PC-9 (cell line): ENCODE data around the gene KATNIP. TPM values are rescaled to one million over a fixed set of nuclear protein-coding genes. Genes with fewer than 3 reads are reported as not detected.

Source experiments
- BruUV-seq: library from RNA; stranded (reverse); fragments of 400-500 nt; replicated peaks from 2 replicates; lab custom pipeline; 2021; lab: Mats Ljungman, UMichigan
- CTCF ChIA-PET: fragments of 300-600 bp; sonication (Branson Sonifier 250); formaldehyde crosslinking; loops from one replicate; lab custom pipeline; 2022; ENCODE audit warnings: antibody characterized with exemption; lab: Charles Lee
- POLR2A ChIA-PET: fragments of 300-600 bp; sonication (Branson Sonifier 250); formaldehyde crosslinking; loops from one replicate; lab custom pipeline; 2022; ENCODE audit warnings: antibody characterized with exemption; ENCODE audit not compliant: unreplicated experiment; lab: Charles Lee
- DNase-seq, 2 experiments: peaks; one replicate each; pipeline versions ENCODE4 v3.0.0 to v3.0.0-alpha.2; 2015 to 2022; ENCODE audit warnings: mixed read lengths in 1 of 2
- H2AFZ ChIP-seq: fragments of 200-600 bp; sonication (generic); 2 replicates; pipeline ENCODE4 v1.8.1; 2017; ENCODE audit warnings: antibody characterized with exemption
- H3F3A ChIP-seq: fragments of 200-600 bp; sonication (generic); 2 replicates; pipeline ENCODE4 v1.8.1; 2017; ENCODE audit warnings: antibody characterized with exemption, mild to moderate bottlenecking, low read depth; ENCODE audit not compliant: insufficient read depth
- H3K27ac ChIP-seq: fragments of 200-600 bp; sonication (generic); 2 replicates; pipeline ENCODE4 v1.6.1; 2016; ENCODE audit warnings: mixed run types
- H3K27me3 ChIP-seq: fragments of 200-600 bp; sonication (generic); 2 replicates; pipeline ENCODE4 v1.6.1; 2016; ENCODE audit warnings: low read depth, mixed run types; ENCODE audit not compliant: insufficient read depth
- H3K36me3 ChIP-seq: fragments of 200-600 bp; sonication (generic); 2 replicates; pipeline ENCODE4 v1.6.1; 2016; ENCODE audit warnings: low read depth, mixed run types
- H3K4me1 ChIP-seq: fragments of 200-600 bp; sonication (generic); replicated peaks from 2 replicates; pipeline ENCODE4 v1.6.1; 2016; ENCODE audit warnings: mixed run types; ENCODE audit not compliant: insufficient read depth
- H3K4me2 ChIP-seq: fragments of 200-600 bp; sonication (generic); 2 replicates; pipeline ENCODE4 v1.6.1; 2017; ENCODE audit warnings: mixed run types
- H3K4me3 ChIP-seq: fragments of 200-600 bp; sonication (generic); 2 replicates; pipeline ENCODE4 v1.6.1; 2016; ENCODE audit warnings: mixed run types
- H3K79me2 ChIP-seq: fragments of 200-600 bp; sonication (generic); 2 replicates; pipeline ENCODE4 v1.6.1; 2017; ENCODE audit warnings: low read depth, mixed run types
- H3K9me2 ChIP-seq: fragments of 200-600 bp; sonication (generic); 2 replicates; pipeline ENCODE4 v1.8.1; 2017; ENCODE audit warnings: mild to moderate bottlenecking; ENCODE audit not compliant: insufficient read depth
- H3K9me3 ChIP-seq: fragments of 200-600 bp; sonication (generic); 2 replicates; pipeline ENCODE4 v1.8.1; 2016; ENCODE audit warnings: low read depth; ENCODE audit not compliant: insufficient read depth
- H4K20me1 ChIP-seq: fragments of 200-600 bp; sonication (generic); 2 replicates; pipeline ENCODE4 v1.8.1; 2017; ENCODE audit not compliant: insufficient read depth
- EZH2 ChIP-seq: fragments of 200-600 bp; sonication (generic); IDR thresholded peaks from 2 replicates; pipeline ENCODE4 v1.8.0; 2017; ENCODE audit warnings: antibody characterized with exemption, low read depth
- intact Hi-C: fragments of 100-400 bp; cut with micrococcal nuclease; formaldehyde crosslinking; loops from one replicate; pipeline ENCODE4 v1.10.0; 2022; ENCODE audit not compliant: unreplicated experiment
- total RNA-seq: library from RNA; stranded (reverse); gene quantifications from 2 replicates; pipeline ENCODE4 v1.2.3, GENCODE V29; 2021
- TF ChIP-seq, protein P1 (sequence below): fragments of 200-600 bp; sonication (generic); conservative IDR thresholded peaks from 2 replicates; pipeline ENCODE4 v1.6.1; 2017; ENCODE audit warnings: mixed run types, antibody characterized with exemption, mild to moderate bottlenecking, moderate library complexity

KATNIP gene
- total RNA-seq, 1 experiment from 2014 or later, result 64.8 TPM

DNA sequence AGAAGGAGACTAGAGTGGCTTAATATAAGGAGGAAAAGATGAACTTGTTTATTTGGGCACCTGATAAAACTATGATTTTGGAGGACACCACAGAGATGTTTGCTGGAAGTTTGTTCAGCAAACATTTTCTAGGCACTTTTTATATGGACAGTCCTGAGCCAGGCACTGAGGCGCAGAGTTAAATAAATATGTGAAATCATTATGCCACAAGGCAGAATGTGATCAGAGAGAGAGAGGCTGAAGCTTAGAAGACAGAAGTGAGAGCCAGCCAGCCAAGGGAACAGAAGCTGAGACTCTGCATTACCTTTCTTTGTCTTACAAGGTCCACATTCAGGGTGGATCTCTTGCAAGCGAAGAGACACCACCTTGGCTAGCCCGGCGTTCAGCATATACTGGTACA lies 21.6 kb upstream of the KATNIP start:
- Histone ChIP-seq H3K79me2 (no peaks in the 10 kb centered on the region), H4K20me1 (peaks cover 5% of the 10 kb centered on the region; the same call in 1 of the 2 replicates), H2AFZ (no peak overlapping the region), H3K27ac (no peak overlapping the region), H3K4me2 (no peak overlapping the region), H3K9me2 (no peaks in the 10 kb centered on the region), H3K27me3 (no peaks in the 10 kb centered on the region), H3F3A (no peaks in the 10 kb centered on the region), H3K4me1 (no peaks in the 10 kb centered on the region), H3K36me3 (peaks cover 44% of the 10 kb centered on the region), H3K9me3 (no peaks in the 10 kb centered on the region), H3K4me3 (no peak overlapping the region)
- BruUV-seq, result no TSS peak
- no peak for DNase-seq
- intact Hi-C loops, result no loop called here
- POLR2A ChIA-PET, result no interaction called here
- CTCF ChIA-PET, result no interaction called here
- TF ChIP-seq, protein P1, sequence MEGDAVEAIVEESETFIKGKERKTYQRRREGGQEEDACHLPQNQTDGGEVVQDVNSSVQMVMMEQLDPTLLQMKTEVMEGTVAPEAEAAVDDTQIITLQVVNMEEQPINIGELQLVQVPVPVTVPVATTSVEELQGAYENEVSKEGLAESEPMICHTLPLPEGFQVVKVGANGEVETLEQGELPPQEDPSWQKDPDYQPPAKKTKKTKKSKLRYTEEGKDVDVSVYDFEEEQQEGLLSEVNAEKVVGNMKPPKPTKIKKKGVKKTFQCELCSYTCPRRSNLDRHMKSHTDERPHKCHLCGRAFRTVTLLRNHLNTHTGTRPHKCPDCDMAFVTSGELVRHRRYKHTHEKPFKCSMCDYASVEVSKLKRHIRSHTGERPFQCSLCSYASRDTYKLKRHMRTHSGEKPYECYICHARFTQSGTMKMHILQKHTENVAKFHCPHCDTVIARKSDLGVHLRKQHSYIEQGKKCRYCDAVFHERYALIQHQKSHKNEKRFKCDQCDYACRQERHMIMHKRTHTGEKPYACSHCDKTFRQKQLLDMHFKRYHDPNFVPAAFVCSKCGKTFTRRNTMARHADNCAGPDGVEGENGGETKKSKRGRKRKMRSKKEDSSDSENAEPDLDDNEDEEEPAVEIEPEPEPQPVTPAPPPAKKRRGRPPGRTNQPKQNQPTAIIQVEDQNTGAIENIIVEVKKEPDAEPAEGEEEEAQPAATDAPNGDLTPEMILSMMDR, result no peak
- TF ChIP-seq EZH2, result no peak

DNA sequence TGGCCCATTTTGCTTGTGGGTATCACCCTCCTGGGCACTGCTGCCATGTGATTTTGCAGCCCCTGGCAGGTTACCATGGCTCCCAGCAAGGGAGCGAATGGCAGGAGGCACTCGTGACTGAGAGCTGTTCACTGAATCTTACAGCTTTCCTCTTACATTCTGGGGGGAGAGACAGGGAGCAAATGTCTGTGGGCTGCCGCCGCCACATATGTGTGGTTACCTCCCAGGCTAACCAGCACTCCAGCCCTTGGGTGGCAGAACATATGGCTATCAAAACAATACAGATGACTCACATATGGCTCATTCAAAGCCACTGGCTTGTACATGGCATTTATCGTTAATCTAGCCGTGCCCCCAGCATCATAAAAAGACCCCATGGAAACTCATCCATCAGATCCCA lies 20.0 kb upstream of the KATNIP start:
- no peak overlapping the region for H3K4me3 ChIP-seq
- H3K4me1 ChIP-seq, result no peaks in the 10 kb centered on the region
- intact Hi-C loops, result no loop called here
- H3K27ac ChIP-seq, result no peak overlapping the region
- no peaks in the 10 kb centered on the region for H3K9me2 ChIP-seq
- TF ChIP-seq, protein P1, result no peak
- no peak for TF ChIP-seq EZH2
- BruUV-seq, result no TSS peak
- H3K9me3 ChIP-seq, result no peaks in the 10 kb centered on the region
- POLR2A ChIA-PET, result no interaction called here
- H3K36me3 ChIP-seq, result peaks cover 39% of the 10 kb centered on the region
- H4K20me1 ChIP-seq, result 0 out of 2 replicates have a peak, but pooled peaks cover 5% of the 10 kb centered on the region
- no peaks in the 10 kb centered on the region for H3K79me2 ChIP-seq
- H3K27me3 ChIP-seq, result no peaks in the 10 kb centered on the region
- no peaks in the 10 kb centered on the region for H3F3A ChIP-seq
- CTCF ChIA-PET, result no interaction called here
- DNase-seq, result no peak
- no peak overlapping the region for H3K4me2 ChIP-seq
- H2AFZ ChIP-seq, result no peak overlapping the region

DNA sequence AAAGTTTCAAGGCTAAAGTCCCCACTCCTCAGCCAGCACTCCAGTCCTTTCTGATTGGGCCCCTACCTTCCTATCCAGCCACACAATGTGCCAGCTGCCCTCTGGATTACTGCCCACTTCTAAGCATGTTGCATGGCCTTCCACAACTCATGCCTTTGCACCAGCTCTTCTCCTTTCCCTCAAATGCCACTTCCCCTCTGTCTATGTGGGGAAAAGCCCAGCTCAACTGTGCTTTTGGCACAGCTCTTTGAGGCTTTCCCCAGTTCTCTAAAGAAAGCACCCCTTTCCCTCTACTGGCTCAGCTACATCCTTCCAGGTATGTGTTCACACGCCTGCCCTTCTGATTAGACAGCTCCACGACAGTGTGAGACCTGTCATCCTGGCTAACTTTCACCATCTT lies 18.8 kb upstream of the KATNIP start:
- Histone ChIP-seq H2AFZ (no peak overlapping the region), H3F3A (no peaks in the 10 kb centered on the region), H3K9me3 (no peaks in the 10 kb centered on the region), H3K9me2 (no peaks in the 10 kb centered on the region), H3K36me3 (peaks cover 42% of the 10 kb centered on the region), H3K4me2 (no peak overlapping the region), H3K27ac (no peak overlapping the region), H3K4me3 (no peak overlapping the region), H3K79me2 (no peaks in the 10 kb centered on the region), H3K4me1 (no peaks in the 10 kb centered on the region), H4K20me1 (0 out of 2 replicates have a peak, but pooled peaks cover 5% of the 10 kb centered on the region), H3K27me3 (no peaks in the 10 kb centered on the region)
- POLR2A ChIA-PET, result interaction anchor here (0.7 kb wide), 1 partner anchor 326 kb away, joined by 3 read pairs; no protein-coding TSS in a partner anchor
- DNase-seq, result no peak
- intact Hi-C loops, result no loop called here
- TF ChIP-seq, protein P1, result no peak
- no peak for TF ChIP-seq EZH2
- BruUV-seq, result no TSS peak
- CTCF ChIA-PET, result no interaction called here
